Smooth muscle cell of the brain vasculature (primary cell): ENCODE data around the gene PKDCC.

Source experiments
- DNase-seq: peaks from one replicate; pipeline ENCODE4 v3.0.0-alpha.2; 2012; ENCODE audit warnings: low read depth, low spot score

The PKDCC gene

GRCh38 chr2:42105330-42106256, 57.8 kb downstream of the PKDCC start:
- DNase-seq: no peak

GRCh38 chr2:42106257-42106816, 58.5 kb downstream of the PKDCC start:
- DNase-seq: no peak

GRCh38 chr2:42107249-42108042, 59.6 kb downstream of the PKDCC start:
- DNase-seq: no peak
